HPDE6-E6E7 (cell line): Measurements from ENCODE around the gene ITGA2B.
"Not testable (repeated sequence)": the region's sequence is repeated elsewhere in the genome, so short reads cannot be mapped to it uniquely, and the experiment has no call there.

ENCODE experiments used
- DNase-seq: peaks from one replicate; pipeline ENCODE4 v3.0.0; 2011; ENCODE audit warnings: missing footprints; ENCODE audit errors: extremely low spot score

The ITGA2B gene

DNA sequence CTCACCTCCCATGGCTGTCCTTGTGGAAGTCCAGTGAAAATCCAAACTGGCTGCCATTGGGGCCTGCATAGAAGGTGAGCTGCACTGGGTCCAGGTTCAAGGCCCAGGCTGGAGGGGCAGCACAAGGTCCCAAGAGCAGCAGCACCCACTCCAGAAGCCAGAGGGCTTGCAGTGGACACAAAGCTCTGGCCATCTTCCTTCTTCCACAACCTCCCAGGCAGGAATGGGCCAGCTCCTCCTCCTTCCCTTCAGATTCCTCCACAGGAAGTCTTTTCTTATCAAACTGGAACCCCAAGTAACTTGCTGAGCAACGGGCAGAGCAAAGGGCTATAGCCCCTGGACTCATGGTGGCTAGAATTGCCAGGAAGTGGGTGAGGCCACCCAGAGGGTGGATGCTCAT is at the start of gene ITGA2B:
ITGA2B (minus strand) TSS at position 369 of the 400 bp plus-strand sequence; CDS start at position 193, 176 bp downstream.
- DNase-seq = no peak

GRCh38 chr17:44439168-44439567 is 49.7 kb upstream of the ITGA2B start:
- no peak for DNase-seq

GRCh38 chr17:44438636-44439035 is 49.2 kb upstream of the ITGA2B start:
- no peak for DNase-seq

DNA sequence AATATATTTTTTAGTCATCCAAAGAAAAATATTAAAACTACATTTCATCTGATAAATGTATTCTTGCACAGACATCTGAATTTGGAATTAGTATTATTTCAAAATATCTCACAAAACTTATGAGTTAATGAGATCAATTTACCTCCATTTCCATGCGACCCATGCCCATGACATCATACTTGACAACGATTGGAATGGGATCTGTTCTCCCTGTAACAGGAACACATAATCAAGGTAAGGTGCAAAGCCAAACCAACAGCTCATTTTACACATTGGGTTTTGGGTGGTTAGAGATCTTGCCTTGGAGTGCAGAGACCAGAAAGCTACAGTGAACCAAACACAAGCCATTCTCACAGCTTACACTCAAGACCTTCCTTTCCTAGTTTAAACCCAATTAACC is 46.9 kb upstream of the ITGA2B start:
- no peak for DNase-seq

- DNase-seq = no peak
These were observed 43.1 kb upstream of the ITGA2B start for GRCh38 chr17:44432254-44433157.

- no peak for DNase-seq
These were observed 35.5 kb upstream of the ITGA2B start for GRCh38 chr17:44424828-44425461.

DNA sequence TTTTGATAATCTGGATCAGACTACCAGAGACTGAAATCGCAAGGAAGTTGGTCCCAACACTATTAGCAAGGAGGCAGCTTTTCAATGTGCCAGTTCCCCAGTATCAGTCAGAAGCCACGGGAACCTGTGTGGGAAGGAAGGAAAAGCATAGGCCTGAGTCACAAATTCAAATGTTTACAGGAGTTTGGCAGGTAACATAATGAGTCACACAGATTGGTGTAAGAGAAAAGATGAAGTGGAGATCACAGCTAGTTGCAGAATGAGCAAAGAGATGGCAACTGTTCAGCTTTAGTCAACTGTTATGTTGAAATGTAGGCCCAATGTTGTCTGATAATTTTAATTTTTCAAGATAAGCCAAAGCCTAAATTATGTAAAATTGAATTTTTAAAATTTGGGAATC is 28.1 kb upstream of the ITGA2B start:
- DNase-seq = peak; percentile 82

DNA sequence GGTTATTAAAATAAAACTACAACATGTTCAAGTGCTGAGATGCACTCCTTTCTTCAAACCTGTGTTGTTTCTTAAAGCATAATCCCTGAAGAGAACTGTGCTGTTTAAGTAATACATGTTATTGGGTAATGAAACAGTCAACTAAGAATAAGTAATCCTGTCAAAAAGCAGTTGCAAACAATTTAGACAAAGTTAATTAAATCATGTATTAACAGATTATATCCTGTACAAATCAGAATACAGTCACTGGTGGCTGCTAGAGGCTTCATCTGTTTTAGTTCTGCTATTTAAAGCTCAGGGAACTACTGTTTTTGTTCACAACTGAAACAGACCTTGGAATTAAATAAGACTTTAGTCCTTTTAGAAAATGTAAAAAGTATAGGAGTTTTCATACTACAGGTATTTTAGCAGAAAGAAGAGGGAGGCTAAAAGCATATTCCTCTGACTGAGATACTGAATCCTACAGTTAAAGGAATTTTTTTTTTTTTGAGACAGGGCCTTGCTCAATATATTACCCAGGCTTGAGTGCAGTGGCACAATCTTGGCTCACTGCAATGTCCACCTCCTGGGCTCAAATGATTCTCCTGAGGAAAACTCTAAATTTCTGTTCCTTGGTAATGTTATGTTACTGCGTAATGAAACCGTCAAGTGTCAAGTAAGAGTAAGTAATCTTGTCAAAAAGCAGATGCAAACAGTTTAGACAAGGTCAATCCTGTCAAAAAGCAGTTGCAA is 27.3 kb upstream of the ITGA2B start:
- no peak for DNase-seq

GRCh38 chr17:44414394-44415155 is 25.1 kb upstream of the ITGA2B start:
- DNase-seq = no peak

DNA sequence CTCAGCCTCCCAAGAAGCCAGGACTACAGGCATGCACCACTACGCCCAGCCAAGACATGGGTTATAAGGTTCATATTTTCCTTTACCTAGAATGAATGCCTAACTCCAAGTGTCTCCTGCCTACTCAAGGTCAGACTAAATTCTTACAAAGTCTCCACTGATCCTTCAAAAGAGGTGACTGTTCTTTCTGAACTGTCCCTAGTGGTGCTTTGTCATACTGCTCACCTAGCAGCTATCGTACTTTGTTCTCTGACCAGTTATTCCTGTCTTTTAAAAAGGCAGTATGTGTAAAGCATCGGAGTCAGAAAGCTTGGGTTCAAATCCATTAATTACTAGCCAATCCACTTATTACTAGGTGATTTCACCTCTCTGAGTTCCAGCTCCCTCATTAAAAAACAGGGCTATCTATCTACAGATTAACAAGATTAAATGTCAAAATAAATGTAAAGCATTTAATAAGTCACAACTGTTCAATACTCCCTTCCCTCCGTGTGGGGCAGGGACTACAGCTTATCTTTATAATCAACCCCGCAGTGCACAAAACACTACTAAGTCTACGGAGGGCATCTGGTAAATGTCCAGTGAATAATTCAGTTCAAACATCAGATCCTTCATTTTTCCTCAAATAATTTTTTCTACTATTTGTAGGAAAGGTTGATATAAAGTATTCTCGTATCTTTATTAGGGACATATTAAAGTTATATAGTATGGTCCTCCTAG is 20.0 kb upstream of the ITGA2B start:
- DNase-seq = no peak

DNA sequence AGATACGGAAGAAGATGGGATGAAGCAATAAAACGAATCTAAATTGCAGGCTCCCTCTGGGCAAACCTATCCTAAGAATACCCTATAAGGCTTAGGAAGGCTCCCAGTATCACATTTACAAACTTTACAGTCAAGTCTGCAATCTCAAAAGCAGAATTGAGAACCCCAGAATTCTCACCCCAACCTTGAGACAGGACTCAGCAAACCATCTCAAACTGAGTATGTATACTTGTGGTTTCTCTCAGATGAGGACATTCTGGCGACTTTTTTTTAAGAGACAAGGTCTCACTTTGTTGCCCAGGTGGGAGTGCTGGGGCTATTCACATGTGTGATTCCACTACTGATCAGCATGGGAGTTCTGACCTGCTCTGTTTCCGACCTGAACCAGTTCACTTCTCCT is 19.3 kb upstream of the ITGA2B start:
- no peak for DNase-seq

- DNase-seq = no peak
These were observed 13.2 kb upstream of the ITGA2B start for GRCh38 chr17:44402564-44403172.

- no peak for DNase-seq
These were observed 10.9 kb upstream of the ITGA2B start for GRCh38 chr17:44400226-44400847.

- DNase-seq = no peak
These were observed 9.5 kb upstream of the ITGA2B start for GRCh38 chr17:44398692-44399691.

DNA sequence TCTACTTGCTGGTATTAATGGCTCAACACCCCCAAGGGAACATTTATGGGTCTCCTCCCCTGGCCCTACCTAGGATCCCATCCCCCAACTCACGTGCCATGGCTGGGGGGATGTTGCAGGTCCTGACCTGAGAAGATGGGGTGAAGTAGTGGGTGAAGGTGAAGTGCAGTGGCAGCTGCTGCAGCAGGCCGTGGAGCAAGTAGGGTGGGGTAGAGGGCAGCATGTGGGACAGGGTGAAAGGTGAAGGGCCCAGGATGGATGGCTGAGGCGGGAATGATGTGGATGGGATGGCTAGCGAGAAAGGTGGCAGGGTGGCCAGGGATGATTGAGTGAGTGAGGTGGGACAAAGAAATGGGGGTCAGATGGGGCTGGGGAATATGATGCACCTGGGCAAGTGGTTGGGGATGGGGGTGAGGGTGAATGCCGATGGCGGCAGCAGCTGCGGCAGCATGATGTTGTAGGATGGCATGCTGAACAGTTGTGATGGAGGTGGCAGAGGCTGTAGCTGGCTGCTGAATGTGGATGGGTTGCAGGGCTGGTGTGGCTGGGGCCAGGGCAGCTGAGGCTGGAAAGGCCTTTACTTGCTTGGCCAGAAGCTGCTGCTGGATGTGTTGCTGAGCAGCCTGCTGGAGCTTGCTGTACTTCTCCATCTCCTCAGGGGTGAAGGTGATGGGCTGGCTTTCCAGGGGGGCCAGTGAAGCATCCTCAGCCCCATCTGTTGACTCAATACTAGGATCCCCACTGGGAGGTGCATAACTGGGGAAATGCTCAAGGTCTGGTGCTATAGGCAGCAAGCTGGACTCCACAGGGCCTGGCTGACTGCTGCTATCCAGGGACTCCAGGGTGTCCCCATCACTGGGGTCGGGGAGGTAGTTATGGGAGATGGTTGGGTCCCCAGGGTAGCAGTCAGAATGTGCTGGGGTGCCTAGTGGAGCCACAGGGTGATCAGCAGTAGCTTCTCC is 8.3 kb upstream of the ITGA2B start:
- DNase-seq = no peak

DNA sequence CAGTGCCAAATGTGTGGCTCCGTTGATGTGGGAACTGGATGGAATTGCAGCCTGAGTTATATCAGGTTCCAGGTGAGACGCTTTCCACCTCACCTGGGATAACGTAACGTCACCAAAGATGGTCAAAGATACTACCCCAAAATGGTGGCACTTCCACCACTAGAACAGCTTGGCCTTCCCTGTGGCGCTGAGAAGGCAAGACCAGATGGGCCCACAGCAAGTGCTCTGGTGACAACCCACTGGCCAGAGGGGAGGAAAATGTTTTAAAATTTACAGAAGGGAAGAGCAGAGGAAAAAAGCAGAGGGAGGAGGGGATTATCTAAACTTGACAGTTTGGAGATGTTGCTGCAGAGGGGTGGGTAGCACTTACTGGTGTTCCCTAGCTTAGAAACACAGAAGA is 7.5 kb upstream of the ITGA2B start:
- DNase-seq = no peak

DNA sequence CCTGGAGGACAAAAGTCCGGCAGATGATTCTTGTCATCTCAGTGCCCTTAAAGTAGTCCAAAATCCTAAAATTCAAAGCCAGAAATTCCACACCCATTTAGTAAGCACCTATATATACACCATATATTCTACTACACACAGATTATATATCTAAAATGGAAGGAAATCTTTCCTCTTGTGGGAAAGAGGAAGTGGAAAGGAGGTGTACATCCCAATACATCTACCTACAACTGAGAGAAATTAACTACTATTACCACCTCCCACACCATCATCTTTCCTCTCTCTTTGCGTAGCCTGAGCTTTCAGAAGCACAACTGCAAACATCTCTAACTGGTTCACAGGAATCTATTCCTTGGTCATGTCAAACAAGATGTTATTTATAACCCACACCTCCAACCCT is 5.4 kb upstream of the ITGA2B start:
- no peak for DNase-seq

DNA sequence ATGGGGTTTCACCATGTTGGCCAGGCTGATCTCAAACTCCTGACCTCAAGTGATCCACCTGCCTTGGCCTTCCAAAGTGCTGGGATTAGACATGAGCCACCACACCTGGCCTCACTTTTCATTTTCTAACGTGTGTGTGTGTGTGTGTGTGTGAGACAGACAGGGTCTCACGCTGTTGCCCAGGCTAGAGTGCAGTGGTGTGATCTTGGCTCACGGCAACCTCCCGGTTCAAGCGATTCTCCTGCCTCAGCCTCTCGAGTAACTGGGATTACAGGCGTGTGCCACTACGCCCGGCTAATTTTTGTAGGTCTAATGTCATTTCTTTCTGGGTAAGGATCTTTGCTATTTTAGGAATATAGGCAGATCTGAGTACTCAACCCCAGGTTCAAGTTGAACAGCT is 4.7 kb upstream of the ITGA2B start:
- DNase-seq = not testable (repeated sequence)
